LNCAP (cell line): Measurements from ENCODE around the gene LAMB2.

Experiments
- TF ChIP-seq, protein P1 (sequence below): fragments of 450-650 bp; IDR thresholded peaks from 2 replicates; pipeline ENCODE4 v1.5.1; 2017; ENCODE audit warnings: mild to moderate bottlenecking

Gene LAMB2

DNA sequence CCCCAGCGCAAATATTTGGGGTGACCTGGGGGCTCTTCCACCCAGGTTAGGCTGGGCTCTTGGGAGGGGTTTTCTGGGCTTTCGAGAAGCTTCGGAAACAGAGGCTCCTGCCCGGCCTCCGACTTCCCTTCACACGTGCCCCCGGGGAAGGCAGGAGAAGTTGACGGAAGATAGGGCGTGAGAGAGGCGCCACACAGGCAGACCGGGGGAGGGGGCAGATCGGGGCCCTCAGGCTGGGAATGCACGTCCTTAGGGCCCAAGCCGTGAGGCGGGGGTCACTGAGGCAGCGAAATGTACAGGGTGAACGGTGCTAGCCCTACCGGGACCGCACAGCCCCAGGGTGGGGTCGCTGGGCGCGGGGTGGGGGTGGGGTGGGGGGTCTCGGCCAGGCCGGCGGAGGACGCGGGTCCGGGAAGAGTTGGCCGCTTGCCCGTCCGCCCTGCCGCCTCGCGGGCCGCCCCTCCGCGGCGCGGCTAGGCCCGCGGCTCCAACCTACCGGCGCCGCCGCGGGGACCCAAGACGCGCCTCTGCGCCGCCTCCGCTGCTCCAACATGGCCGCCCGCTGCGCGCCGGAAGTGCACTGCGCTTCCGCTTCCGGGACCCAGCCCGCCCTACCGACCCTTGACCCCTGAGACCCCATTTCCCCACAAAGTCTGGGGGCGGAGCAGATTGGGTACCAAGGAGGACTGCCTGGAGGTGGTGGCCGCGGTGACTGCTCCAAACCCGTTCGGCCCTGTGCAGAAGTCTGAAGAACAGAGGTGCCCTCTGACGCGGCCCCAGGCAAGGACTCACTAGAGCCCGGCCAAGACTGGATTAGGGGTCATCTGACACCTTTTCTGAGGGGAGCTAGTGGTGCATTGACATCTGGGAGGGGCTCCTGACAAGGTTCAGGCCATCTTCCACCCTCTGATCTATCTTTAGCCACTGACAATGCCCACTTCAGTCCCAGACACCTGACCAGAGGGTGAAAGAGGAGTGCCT, 33.2 kb upstream of the LAMB2 start, which contains the start of gene CCDC71:
TSS of gene CCDC71 (minus strand) at position 561 of the 981 bp plus-strand sequence. CDS start 2,123 bp downstream, outside the sequence.
- TF ChIP-seq, protein P1, sequence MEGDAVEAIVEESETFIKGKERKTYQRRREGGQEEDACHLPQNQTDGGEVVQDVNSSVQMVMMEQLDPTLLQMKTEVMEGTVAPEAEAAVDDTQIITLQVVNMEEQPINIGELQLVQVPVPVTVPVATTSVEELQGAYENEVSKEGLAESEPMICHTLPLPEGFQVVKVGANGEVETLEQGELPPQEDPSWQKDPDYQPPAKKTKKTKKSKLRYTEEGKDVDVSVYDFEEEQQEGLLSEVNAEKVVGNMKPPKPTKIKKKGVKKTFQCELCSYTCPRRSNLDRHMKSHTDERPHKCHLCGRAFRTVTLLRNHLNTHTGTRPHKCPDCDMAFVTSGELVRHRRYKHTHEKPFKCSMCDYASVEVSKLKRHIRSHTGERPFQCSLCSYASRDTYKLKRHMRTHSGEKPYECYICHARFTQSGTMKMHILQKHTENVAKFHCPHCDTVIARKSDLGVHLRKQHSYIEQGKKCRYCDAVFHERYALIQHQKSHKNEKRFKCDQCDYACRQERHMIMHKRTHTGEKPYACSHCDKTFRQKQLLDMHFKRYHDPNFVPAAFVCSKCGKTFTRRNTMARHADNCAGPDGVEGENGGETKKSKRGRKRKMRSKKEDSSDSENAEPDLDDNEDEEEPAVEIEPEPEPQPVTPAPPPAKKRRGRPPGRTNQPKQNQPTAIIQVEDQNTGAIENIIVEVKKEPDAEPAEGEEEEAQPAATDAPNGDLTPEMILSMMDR: no peak

DNA sequence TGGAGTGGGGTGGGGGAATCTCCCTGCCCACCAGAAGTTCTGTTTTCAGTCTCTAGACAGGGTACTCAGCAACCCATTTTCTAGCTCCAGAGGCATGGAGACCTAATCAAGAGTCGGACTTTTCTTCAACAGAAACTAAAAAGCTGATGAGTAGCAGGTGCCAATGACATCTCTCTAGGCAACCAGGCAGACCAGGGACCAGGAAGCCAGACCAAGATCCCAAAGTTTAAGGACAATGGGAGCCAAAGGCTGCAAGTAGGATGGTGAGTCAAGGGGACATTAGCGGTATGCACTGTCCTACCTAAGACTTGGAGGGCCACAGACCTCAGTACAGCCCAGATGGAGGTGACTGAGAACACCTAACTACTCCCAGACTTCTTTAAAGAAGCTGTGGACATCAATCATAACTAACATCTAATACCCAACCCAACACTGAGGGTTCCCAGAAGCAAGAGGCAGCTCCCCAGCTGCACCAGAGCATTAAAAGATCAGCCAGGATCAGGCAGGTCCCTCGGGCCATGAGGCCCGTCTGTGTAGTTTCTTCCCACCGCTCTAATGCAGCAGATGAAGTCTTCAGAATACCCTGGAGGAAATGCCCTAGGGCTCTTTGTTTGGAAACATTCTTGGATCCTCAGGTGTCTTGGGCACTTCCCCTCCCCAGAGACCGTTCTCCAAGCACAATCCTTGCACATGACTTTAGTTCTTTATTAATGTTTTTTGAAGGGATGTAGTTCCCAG, 32.3 kb upstream of the LAMB2 start:
- TF ChIP-seq, protein P1: no peak

DNA sequence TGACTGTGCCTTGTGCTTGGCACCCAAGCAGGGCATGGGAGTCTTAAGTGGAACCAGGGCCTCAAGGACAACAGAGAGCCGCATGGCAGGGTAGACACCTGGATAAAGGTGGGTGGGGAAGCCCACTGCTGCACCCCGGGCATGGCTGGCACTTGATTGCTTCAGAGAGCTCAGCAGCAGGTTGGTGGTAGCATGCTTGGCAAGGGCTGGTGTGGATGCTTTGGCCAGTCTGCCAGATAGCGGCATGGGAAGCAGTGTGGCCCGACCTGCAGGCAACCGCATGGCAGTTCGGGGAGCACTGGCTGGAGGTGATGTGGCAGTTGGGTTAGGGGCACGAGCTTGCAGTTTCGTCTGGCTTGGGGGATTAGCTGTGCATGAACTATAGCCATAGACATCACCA, 30.8 kb upstream of the LAMB2 start:
- TF ChIP-seq, protein P1: no peak

DNA sequence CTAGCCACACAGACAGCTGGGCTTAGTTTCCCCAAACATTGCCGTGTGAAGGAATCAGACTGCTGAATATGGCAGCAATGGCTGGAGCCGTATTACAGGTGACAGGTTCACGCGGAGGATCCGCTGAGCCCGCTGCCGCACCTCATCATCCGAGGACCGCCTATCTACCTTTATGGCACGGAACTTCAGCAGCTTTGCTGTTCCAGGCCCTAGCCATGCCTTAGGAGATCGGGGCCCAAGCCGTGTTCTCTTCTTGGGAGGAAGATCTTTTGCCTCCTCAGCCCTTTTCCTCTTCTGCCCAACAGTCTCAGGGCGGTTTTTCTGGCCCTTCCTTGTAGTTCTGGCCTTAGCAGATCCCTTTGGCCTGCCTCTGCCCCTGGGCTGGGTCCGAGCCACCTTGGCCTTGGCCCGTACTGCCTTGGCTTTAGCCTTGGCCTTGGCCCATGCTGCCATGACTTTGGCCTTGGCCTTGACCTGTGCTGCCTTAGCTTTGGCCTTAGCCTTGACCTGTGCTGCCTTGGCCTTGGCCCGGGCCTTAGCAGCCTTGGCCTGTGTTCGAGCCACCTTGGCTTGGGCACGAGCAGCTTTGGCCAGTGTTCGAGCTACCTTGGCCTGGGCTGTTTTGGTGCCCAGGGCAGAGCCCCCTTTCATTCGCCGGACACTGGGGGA, 30.0 kb upstream of the LAMB2 start:
- TF ChIP-seq, protein P1: no peak

DNA sequence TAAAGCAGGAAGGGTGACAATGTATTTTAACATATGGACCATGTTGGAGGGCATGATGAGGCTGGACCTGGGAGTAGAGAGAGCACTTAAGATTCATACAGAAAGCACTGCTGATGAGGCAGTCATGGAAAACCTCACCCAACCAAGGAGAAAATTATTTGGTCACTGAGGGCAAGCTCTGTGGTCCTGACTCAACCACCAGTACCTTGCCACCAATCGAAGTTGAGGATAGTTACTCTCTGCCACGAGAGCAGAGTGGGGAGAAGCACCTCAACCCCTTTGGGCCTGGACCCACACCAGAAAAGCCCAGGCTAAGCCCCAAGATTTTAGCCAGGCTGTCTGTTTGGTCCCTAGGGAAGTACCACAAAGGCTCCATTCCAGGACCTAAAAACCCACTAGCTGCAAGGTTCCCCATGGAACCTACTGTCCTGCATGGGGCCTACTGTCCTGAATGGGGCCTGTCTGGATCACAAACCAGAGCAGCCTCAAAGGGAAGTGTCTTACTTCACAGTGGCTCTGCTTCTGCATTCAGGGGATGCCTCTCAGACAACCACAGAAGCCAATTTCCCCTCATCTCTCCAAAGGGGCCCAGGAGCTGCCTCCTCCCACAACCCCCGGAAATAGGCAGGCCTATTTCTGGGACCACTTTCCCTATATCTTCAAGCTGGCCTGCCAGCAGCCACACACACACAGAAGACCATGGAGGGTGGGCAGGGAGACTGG, 29.1 kb upstream of the LAMB2 start:
- TF ChIP-seq, protein P1: no peak

DNA sequence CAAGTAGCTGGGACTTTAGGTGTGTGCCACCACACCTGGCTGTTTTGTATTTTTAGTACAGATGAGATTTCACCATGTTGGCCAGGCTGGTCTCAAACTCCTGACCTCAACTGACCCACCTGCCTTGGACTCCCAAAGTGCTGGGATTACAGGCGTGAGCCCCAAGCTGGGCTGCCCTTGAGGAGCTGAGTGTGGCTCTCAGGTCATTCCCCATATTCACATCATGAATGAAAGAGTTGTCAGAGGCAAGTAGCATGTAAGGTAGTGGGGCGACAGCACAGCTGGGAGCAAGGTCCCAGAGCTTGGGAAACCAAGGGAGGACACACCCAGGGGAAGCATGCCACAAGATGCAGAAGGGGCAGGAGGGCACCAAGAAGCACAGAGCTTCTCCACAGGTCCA, 28.3 kb upstream of the LAMB2 start:
- TF ChIP-seq, protein P1: no peak

DNA sequence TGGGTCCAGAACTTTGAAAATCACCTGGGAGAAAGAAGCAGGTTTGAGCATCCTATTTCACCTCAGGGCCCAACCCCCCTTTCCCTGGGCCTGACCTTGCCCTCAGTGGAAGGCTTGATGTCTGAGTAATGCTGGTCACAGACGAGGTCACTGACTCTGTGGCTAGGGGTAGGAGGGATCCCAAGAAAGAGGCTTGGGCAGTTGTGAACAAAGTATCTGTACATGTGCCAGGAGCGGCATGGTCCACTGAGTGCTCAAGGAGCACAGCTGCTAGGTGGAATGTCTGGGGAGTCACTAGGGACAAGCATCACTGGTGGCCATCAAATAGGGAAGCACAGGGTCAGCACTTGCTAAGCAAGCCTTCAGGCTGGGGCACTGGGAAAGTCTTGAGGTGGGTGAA, 25.9 kb upstream of the LAMB2 start:
- TF ChIP-seq, protein P1: no peak
